Mesothelial cell of epicardium (in vitro differentiated cells): ENCODE data around the gene FAM180B. TPM values are rescaled to one million over a fixed set of nuclear protein-coding genes. Genes with fewer than 3 reads are reported as not detected.

Experiments
- DNase-seq, 2 experiments: peaks; one replicate each; pipeline ENCODE4 v3.0.0; 2021; ENCODE audit warnings: low spot score in 2 of 2; ENCODE audit not compliant: unreplicated experiment in 2 of 2
- H3K27ac Mint-ChIP-seq: 2 replicates; pipeline ENCODE4 v1.8.0; 2021; ENCODE audit warnings: mixed read lengths
- H3K27me3 Mint-ChIP-seq: 2 replicates; pipeline ENCODE4 v1.8.0; 2021; ENCODE audit warnings: low read depth, mixed read lengths
- H3K36me3 Mint-ChIP-seq: 2 replicates; pipeline ENCODE4 v1.8.0; 2021; ENCODE audit warnings: mixed read lengths
- H3K4me1 Mint-ChIP-seq: 2 replicates; pipeline ENCODE4 v1.8.0; 2021; ENCODE audit warnings: mixed read lengths
- H3K4me3 Mint-ChIP-seq: 2 replicates; pipeline ENCODE4 v1.8.0; 2021; ENCODE audit warnings: mild to moderate bottlenecking, moderate library complexity, mixed read lengths
- H3K9me3 Mint-ChIP-seq: 2 replicates; pipeline ENCODE4 v1.8.0; 2021; ENCODE audit warnings: mixed read lengths
- total RNA-seq: library from RNA; stranded (reverse); gene quantifications from 3 replicates; pipeline ENCODE4 v1.2.1, GENCODE V29; 2021
- TF ChIP-seq, protein P1 (sequence below): fragments of 200-600 bp; sonication (generic); IDR thresholded peaks from one replicate; pipeline ENCODE4 v1.5.0; 2021; ENCODE audit warnings: antibody characterized with exemption; ENCODE audit not compliant: unreplicated experiment

Gene FAM180B
- total RNA-seq, 1 donor from 2014 or later, result 0.36 TPM

DNA sequence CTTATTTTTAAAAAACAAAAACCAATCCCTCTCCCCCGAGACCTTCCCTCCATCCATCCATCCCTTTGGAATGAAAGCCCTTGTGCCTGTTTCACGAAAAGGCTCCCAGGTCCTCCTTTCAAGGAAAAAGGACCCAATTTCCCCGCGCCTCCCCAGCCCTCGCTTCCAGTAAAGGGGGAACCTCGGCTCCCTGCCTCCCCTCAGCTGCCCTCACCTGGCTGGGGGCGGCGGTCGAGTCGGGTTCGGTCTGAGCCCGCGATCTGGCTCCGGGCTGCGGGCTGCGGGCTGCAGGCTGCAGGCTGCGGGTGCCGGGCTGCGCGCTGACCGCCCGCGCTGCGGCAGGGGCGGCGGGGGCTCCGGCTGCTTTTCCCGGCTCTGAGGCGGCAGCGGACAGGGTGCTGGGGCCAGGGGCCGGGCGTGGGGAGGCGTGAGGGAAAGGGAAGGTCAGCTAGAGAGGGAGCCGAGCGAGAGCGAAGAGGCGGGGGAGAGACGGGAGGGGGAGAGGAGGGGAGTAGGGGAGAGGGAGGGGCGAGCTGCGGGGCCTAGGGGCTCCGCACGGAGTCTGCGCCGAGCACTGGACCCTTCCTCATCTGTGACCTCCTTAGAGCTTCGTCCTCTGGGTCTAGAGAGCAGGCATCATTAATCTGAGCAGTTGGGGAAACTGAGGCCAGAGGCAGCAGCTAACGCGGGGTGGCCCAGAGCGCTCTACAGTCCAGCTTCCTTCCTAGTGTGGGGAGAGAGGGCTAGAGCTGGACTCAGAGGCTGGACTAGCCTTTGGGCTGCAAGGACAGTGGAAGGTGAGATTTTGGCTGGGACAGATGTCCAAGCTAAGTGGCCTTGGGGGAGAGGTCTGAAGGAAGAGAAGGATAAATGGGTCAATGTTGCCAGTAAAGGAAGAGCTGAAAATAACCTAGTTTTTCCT, 7.7 kb downstream of the FAM180B start, which contains the start of gene C1QTNF4:
Gene C1QTNF4 (minus strand): TSS at position 478 of the 922 bp plus-strand sequence. CDS start 3,601 bp downstream, outside the sequence.
- H3K27ac Mint-ChIP-seq, result no peak within 1 kb of the TSS
- H3K4me1 Mint-ChIP-seq, result peaks cover 16% of the 10 kb centered on the region
- TF ChIP-seq, protein P1, sequence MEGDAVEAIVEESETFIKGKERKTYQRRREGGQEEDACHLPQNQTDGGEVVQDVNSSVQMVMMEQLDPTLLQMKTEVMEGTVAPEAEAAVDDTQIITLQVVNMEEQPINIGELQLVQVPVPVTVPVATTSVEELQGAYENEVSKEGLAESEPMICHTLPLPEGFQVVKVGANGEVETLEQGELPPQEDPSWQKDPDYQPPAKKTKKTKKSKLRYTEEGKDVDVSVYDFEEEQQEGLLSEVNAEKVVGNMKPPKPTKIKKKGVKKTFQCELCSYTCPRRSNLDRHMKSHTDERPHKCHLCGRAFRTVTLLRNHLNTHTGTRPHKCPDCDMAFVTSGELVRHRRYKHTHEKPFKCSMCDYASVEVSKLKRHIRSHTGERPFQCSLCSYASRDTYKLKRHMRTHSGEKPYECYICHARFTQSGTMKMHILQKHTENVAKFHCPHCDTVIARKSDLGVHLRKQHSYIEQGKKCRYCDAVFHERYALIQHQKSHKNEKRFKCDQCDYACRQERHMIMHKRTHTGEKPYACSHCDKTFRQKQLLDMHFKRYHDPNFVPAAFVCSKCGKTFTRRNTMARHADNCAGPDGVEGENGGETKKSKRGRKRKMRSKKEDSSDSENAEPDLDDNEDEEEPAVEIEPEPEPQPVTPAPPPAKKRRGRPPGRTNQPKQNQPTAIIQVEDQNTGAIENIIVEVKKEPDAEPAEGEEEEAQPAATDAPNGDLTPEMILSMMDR, result no peak
- no peaks in the 10 kb centered on the region for H3K36me3 Mint-ChIP-seq
- DNase-seq, result peak in 1 of 2 experiments; percentile 46
- H3K9me3 Mint-ChIP-seq, result no peaks in the 10 kb centered on the region
- peak within 1 kb of the TSS; percentile 70 for H3K4me3 Mint-ChIP-seq
- H3K27me3 Mint-ChIP-seq, result peaks cover 43% of the 10 kb centered on the region

DNA sequence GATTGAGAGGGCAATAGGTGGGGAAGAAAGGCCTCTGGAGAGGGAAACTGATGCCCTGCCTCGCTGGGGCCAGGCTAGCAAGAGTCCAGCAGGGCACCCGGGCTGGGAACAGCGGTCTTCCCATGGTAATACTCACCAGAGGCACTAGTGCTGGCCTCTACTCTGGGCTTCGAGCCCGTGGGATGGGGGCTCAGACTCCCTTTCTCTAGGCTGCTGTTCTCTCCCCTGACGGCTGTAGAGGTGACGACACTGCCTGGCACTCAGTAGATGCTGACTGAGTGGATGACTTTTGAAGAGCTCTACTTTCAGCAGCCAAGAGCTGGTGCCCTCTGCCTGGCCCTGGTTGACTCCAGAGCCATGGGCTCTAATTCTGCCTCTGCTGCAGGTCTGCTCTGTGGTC, 8.6 kb downstream of the FAM180B start:
- Mint-ChIP-seq H3K9me3 (no peaks in the 10 kb centered on the region), H3K4me3 (peak overlapping the region; percentile 70), H3K27me3 (peaks cover 43% of the 10 kb centered on the region), H3K4me1 (peaks cover 22% of the 10 kb centered on the region), H3K27ac (no peak overlapping the region), H3K36me3 (no peaks in the 10 kb centered on the region)
- DNase-seq, result no peak
- TF ChIP-seq, protein P1, result no peak

DNA sequence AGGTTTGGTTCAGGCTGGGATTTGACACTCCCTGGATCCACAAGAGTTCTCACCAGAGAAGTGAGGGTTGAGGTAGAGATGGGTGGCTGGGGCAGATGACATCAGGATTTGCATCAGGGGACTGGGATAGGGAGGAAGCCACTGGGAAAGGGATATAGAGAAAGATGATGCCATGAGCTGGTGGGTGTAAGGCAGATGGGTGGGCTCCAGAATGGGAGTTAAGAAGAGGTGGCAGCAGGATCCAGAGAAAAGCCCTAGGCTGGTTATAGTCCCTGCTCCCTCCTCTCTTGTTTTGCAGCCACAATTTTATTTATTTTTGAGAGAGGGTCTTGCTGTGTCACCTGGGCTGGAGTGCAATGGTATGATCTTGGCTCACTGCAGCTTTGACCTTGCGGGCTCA, 9.5 kb downstream of the FAM180B start:
- H3K4me3 Mint-ChIP-seq, result no peak overlapping the region
- no peaks in the 10 kb centered on the region for H3K36me3 Mint-ChIP-seq
- no peak for DNase-seq
- TF ChIP-seq, protein P1, result no peak
- H3K27me3 Mint-ChIP-seq, result peaks cover 43% of the 10 kb centered on the region
- H3K9me3 Mint-ChIP-seq, result no peaks in the 10 kb centered on the region
- no peak overlapping the region for H3K27ac Mint-ChIP-seq
- peaks cover 22% of the 10 kb centered on the region for H3K4me1 Mint-ChIP-seq

DNA sequence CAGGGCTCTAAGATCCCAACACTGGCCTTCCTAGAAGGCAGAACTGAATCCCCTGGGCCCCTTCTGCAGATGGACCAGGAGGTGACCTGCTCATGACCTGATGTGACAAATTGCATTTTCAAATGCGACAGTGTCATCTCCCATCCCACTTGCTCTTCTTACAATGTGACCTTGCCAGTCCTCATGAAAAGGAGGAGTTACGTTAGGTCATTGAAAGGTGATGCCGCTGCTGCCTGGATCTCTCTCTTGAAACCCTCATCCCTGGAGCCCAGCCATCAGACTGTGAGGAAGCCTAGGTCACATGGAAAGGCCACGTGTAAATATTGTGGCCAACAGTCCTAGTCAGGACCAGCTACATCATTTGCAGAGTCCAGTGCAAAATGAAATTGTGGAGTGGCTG, 13.4 kb downstream of the FAM180B start:
- Mint-ChIP-seq H3K36me3 (no peaks in the 10 kb centered on the region), H3K27ac (no peak overlapping the region), H3K4me3 (no peak overlapping the region), H3K27me3 (peaks cover 12% of the 10 kb centered on the region), H3K4me1 (peaks cover 10% of the 10 kb centered on the region), H3K9me3 (no peaks in the 10 kb centered on the region)
- TF ChIP-seq, protein P1, result no peak
- no peak for DNase-seq

DNA sequence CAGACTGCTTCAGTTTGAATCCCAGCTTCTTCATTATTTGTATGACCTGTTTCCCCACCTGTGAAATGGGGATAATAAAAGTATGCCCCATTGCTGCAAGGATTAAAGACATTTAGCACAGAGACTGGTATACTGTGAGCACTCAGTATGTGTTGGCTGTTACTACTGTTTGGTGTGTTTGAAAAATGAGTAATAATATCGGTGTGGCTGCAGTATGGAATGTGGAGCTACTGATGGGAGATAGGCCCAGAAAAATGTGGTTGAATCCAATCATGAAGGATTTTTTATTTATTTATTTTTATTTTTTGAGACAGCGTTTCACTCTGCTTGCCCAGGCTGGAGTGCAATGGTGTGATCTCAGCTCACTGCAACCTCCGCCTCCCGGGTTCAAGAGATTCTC, 16.8 kb downstream of the FAM180B start:
- DNase-seq, result no peak
- peaks cover 5% of the 10 kb centered on the region for H3K36me3 Mint-ChIP-seq
- H3K4me3 Mint-ChIP-seq, result no peak overlapping the region
- H3K27ac Mint-ChIP-seq, result no peak overlapping the region
- peaks cover 24% of the 10 kb centered on the region for H3K4me1 Mint-ChIP-seq
- H3K9me3 Mint-ChIP-seq, result no peaks in the 10 kb centered on the region
- TF ChIP-seq, protein P1, result no peak
- H3K27me3 Mint-ChIP-seq, result no peaks in the 10 kb centered on the region
